NCI-H1694 treated with DMSO at 0.1 percent for 48 hours (cell line): ENCODE results near the gene MANEAL.
"Not testable (repeated sequence)": the region's sequence is repeated elsewhere in the genome, so short reads cannot be mapped to it uniquely, and the experiment has no call there.

Source experiments
- DNase-seq: peaks from one replicate; lab custom pipeline; 2025; lab: John Stamatoyannopoulos, UW

The MANEAL gene, protein sequence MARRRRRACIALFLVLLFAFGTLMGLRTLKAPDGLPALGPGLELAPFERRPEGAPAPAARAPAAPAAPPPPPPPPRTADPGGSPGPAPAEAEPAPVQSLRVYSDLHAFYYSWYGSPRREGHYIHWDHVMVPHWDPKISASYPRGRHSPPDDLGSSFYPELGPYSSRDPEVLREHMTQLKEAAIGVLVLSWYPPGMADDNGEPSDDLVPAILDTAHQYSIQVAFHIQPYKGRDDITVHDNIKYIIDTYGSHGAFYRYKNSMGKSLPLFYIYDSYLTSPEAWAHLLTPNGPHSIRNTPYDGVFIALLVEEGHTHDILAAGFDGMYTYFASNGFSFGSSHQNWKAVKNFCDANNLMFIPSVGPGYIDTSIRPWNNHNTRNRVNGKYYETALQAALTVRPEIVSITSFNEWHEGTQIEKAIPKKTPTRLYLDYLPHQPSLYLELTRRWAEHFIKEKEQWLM

DNA sequence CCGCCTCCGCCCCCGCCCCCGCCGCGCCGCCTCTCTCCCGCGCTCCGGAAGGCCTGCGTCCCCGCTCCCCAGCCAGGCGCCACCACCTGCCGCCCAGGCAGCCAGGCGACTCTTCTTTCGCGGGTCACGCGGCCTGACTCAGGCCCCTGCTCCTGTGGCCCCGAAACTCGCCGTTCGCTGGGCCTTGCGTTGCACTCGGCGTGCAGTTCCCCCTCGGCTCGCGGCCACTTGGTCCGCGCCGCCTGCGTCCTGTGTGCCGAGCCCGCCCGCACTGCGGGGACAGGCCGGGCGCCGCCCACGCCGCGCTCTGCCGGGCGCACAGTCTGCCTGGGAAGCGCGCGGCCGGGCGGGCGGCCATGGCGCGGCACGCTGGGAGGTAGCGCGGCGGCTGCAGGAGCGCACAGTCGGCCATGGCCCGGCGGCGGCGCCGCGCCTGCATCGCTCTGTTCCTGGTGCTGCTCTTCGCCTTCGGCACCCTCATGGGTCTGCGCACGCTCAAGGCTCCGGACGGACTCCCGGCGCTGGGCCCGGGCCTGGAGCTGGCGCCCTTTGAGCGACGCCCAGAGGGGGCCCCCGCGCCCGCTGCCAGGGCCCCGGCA lies at the start of gene MANEAL:
TSS of gene MANEAL (plus strand) at position 75 of the 599 bp plus-strand sequence. CDS start at position 411, 336 bp downstream.
- DNase-seq, result peak; percentile 14

DNA sequence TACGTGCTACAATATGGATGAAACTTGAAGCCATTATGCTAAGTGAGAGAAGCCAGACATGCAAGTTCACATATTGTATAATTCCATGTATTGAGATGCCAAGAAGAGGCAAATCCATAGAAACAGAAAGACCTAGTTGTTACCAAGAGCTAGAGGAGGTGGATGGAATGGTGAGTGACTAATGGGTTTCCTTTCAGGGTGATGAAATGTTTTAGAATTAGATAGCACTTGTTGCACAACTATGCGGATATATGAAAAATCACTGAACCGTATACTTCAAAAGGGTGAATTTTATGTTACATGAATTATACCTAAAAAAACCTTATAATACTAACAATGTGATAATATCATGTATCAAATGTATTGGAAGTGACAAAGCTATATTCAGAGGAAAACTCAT lies 46.8 kb upstream of the MANEAL start:
- DNase-seq, result no peak

DNA sequence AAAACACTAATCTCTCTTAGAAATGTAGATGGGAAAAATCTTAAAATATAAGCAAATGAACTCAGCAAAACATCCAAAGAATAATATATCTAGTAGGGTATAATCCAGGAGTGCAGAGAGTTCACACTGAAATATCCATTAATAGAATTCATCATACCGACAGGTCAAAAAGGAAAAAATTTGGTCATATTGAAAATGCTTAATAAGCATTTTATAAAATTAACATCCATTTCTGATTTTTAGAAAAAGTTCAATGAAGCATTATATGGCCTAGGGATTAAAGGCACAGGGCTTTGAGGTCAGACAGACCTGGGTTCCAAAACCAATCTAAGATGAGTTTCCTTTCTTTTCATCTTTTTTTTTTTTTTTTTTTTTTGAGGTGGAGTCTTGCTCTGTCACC lies 45.1 kb upstream of the MANEAL start:
- DNase-seq, result no peak

DNA sequence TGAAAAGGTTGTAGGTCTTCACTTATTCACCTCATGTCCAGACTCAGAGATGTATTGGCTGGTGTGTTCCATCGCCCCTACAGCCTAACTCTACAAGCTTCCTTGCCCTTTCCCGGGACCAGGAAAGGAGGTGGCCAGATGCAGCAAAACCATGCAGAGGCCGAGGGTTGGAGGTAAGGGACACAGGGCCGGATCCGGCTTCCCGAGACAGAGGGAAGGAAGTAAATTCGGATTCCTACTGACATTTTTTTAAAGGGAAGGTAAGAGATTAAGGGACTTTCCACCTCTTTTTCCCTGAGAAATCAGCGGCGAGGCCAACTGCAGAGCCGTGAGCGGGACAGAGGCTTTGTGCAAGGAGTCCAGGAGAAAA lies 41.4 kb upstream of the MANEAL start:
- no peak for DNase-seq

DNA sequence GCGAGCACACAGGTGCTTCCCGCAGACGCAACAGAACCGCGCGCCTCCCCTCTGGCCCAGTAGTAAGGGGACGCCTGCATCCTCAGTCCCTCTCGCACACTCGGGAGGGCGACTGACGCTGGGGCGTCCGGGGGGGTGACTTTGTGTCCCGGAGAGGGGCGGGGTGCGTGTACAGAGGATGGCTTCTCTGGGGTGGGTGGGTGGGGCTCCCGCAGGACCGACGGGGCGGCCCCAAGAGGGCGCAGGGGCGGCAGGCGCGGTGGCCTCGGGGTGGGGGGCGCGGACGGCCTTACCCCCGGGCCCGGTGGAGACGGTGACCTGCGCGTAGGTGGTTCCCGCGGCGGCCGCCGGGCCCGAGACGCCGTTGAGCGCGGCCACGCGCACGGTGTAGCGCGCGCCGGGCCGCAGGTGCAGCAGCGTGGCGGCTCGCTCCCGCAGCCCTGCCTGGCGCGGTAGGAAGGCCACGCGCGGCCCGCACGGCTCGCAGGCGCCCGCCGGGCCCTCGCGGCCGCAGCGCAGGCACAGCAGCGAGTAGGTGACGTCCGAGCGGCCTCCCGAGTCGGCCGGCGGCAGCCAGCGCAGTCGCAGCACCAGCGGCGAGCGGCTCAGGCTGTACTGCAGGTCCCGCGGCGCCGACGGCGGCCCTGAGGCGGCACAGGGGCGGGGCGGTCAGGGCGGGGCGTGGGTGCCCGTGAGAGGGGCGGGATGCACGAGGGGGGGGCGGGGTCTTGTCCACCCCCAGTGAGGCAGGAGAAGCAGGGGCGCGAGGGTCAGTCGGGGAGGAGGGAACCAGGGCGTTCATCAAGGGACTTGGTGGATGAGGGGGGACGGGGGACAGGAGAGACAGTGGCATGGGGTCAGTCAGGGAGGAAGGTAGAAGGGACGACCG lies 40.8 kb upstream of the MANEAL start:
- DNase-seq, result peak; percentile 2

DNA sequence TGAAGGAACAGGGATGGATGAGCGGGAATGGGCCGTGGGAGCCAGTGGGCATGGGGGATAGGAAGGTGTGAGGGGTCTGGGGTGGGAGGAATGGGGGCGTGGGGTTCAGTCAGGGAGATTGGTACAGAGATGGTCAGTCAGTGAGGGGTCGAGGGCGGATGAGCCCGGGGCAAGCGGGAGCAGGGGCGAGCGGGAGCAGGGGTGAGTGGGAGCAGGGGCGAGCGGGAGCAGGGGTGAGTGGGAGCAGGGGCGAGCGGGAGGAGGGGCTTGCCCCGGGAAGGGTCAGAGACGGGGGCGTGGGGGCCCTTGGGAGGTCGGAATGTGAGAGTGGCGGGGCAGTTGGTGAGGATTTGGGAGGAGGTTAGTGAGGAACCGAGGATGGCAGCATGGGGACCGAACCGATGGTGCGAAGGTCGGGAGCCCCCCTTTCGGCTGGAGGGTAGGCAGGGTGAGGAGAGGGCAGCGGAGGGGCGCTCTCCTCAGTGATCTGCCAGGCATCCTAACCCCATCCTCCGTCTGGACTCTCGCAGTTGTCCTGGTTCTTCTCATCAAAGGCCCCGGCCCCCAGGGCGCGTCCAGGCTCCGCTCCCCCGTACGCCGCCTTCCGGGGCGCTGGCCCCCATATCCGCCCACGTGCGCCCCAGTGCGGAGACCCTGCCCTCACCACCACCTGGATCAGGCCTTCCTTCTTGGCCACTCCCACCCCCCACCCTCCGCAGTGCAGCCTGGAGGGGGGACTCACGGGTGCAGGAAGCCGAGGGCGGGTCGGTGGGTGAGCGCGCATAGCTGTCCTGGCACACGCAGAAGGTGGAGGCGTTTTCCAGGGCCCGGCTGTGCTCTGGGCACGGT lies 40.0 kb upstream of the MANEAL start:
- no peak for DNase-seq

DNA sequence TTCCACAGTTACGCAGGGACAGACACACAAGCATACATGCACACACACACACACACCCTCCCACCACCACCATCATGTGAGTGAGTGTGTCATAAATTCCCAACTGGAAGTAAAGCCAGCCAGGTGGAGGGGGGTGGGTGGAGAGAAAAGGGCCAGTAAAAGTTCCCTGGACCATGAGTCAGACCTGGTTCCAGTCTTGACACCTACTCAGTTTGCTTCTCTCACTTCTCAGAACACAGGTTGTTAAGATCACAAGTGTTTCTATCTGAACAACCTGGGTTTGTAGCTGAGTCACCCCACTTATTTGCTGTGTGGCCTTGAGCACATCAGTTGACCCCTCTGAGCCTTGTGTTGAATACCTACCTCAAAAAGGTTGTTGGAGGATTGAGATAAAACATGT lies 38.4 kb upstream of the MANEAL start:
- no peak for DNase-seq

DNA sequence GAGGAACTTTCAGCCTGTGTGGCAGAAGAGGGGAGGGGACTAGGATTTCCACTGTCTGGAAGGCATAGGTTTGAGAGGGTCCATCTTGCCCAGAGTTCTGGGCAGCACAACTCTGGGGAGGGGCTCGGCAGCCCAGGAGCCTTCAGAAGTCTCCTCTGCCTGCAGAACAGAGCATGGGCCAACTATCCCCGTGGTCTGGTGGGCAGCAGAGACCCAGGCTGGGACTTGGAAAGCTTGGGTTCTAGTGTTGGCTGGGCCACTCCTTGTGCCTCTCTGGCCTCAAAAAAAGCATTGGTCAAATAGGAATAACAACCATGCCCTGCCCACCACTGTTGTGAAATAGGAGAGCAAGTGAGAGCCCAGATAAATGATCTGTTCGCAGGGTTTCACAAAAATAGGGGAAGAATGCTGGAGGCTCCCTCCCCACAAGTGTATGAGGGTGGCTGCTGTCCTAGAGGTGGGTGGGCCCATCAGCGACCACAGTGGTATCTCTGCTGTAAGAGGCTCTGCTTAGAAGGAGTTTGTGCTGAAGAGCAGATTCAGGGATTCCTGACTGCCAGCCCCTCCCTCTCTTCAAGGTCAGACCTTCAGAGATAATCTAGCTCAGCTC lies 37.6 kb upstream of the MANEAL start:
- DNase-seq, result no peak

DNA sequence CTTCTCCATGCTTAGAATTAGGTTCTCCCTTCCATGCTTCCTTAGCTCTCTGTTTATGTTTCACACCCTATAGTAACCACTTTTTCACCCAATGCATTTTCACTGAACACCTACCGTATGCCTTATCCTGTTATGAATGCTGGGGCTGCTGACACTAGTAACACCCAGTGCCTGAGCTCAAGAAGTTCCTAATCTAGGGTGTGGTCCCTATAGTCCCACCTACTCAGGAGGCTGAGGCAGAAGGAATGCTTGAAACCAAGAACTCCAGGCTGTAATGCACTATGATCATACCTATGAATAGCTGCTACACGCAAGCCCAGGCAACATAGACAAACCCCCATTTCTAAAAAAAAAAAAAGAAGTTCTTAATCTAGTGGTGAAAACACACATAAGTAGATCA lies 34.2 kb upstream of the MANEAL start:
- DNase-seq, result no peak

DNA sequence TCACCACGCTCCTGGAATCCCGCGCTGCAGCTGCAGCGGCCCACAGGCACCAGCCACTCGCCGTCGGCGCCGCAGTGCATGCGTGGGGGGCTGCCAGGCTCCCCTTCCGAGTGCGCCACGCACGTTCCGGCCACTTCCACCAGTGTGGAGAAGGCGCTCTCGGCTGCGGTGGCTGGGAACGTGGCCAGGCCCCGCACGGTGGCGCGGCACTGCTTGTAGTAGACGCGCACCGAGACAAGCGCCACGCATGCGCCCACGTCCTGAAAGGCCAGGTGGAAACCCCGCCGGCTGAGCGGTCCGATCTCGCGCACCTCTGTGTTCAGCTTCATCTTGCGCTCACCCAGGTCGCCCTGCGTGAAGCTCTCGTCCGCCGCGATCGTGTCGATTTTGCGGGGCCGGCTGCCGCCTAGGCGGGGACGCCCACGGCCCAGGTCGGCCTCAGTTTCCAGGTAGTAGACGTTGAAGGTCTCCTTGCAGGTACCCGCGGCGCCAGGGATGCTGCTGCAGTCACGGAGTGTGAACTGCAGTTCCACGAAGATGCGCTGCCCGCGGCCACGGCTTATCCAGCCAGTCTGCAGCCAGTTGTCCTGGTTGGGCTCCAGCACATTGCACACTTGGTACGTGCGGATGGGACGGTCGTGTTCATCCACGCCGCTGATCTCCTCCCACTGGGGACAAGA lies 32.1 kb upstream of the MANEAL start:
- no peak for DNase-seq

DNA sequence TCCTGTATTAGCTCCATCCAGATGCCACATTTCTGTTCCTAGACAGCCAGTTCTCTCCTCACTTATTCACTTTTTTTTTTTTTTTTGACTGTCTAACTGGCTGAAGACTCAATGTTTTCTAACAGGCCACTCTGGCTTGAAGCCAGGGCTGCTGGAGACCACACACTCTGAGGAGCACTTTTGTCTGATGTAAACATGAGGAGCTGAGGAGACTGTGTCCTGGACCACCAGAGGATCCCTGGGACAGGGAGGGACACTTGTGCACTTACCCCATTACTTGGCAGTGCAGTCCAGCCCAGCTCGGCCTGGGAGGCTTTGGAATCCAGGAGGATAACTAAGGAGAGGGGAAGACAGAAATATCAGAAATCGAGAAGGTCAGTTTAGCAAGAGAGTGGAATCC lies 31.1 kb upstream of the MANEAL start:
- no peak for DNase-seq

DNA sequence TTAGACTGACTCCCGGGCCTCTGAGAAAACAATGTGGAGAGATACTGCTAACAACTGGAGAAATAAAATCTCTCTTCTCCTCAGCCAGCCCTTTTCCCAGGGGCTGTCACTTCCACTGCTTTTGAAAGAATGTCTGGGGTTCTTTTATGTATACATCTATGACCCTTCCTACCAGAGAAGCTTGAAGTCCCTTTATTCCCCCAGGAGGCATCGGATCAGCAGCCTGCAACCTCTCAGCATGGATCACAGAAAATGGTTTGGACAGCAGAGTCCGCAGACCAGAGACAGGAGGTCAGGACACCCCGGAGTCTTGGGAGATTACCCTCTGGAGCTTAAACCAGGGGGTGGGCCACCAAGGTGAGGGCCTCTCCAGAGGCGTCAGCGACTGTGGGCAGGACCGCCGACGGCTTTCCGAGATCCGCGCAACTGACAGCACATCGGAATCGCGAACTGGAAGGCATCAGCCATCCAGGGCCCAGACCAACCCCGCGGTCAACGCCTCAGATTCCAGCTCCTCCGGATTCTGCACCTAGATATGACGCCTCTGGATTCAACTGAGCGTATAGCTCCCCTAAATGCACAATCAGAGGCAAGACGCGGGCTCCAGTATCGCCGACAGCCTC lies 29.7 kb upstream of the MANEAL start:
- DNase-seq, result no peak

DNA sequence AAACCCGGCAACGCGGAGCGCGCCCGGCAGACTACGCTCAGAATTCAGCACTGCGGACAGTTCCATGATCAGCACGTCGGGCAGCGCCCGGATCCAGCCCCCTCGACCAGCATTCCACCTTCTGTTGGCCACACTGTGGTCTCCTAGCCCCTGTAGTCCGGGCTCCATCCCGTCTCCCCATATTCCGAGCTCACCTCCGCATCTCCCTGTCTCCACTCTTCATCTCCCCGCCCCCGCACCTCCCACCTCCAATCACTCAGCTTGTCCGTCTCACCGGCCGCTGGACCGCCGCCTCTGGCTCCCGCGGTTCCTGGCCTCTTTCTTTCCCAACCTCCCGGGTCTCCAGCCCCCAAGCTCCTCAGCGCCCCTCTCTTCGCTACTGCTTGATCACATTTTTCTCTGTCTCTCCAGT lies 29.2 kb upstream of the MANEAL start:
- no peak for DNase-seq

DNA sequence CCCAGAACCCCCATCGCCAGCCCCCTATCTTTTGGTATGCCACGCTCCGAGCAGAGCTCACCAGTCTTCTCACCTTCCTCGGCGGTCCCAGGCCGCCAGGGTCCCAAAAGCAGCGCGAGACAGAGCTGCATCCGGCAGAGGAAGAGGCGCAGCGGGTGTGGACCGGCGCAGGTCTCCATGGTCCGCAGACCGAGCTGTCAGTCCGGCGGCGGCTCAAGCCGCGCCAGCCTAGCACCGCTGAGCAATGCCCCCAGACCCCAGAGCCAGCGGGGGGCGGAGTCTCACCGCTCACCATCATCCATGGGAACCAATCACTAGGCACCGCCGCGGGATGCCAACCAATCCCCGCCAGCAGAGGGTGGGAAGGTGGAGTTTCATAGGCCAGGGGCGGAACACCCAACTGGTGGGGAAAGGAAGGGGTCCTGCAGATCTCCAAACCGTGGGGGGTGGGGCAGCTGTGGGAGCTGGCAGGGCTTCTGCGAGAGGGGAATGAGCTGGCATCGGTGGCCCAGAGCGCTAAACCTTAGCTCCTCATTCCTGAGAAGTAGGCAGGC lies 28.7 kb upstream of the MANEAL start, which contains the start of gene EPHA10:
TSS of gene EPHA10 (minus strand) at position 233 of the 554 bp plus-strand sequence. CDS start at position 179, 54 bp downstream.
- peak; percentile 63 for DNase-seq

DNA sequence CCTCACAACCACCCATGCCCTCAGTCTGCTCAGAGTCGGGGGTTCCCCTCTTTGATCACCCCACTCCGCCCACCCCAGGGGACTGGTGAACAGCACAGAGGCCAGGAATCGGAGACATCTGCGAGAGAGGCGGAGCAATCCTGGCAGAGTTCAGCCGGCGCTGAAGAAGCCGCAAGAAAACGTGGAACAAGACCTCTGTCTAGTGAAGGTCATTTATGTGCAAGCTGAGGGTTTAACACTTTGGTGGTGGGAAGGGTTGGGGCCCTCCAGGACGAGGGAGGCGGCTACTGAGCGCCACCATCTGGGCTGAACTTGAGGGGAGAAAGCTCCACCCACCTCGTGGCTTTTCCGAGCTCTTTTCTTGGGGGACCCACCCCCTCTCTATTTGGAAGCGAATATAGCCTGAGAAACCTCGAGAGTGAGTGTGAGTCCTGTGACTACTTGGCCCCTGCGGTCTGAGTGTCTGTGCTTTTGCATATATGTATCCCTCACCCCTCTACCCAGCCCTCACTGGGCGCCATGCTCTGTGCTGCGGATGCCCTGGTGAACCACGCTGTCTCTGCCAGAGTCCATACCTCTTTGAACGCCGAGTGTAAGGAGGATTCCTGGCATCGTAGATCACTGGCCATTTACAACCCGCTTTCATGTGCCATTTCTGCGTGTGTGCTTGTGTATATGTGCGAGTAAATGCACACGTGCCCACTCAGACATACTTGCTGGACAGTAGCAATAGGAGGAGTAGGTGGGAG lies 27.6 kb upstream of the MANEAL start:
- DNase-seq, result no peak

DNA sequence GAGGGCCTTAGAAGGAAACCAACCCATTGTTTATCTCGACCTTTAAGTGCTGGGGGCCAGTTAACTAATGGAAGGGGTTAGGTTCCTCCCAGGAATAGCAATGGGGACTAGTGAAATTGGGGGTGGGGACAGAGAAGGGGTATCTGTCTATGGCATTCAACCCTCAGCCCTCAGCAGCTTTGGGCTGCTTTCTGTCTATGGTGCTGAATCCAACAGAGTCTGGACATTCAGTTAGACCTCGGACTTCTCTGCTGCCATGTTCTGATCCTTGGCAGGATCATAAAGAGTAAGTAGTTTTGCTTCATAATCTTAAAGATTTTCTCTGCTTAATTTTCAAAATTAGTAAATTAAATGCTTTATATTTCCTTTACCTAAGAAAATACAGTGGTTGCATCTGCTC lies 26.2 kb upstream of the MANEAL start:
- no peak for DNase-seq

DNA sequence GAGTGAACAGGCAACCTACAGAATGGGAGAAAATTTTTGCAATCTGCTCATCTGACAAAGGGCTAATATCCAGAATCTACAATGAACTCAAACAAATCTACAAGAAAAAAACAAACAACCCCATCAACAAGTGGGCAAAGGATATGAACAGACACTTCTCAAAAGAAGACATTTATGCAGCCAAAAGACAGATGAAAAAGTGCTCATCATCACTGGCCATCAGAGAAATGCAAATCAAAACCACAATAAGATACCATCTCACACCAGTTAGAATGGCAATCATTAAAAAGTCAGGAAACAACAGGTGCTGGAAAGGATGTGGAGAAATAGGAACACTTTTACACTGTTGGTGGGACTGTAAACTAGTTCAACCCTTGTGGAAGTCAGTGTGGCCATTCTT lies 22.2 kb upstream of the MANEAL start:
- DNase-seq, result not testable (repeated sequence)

DNA sequence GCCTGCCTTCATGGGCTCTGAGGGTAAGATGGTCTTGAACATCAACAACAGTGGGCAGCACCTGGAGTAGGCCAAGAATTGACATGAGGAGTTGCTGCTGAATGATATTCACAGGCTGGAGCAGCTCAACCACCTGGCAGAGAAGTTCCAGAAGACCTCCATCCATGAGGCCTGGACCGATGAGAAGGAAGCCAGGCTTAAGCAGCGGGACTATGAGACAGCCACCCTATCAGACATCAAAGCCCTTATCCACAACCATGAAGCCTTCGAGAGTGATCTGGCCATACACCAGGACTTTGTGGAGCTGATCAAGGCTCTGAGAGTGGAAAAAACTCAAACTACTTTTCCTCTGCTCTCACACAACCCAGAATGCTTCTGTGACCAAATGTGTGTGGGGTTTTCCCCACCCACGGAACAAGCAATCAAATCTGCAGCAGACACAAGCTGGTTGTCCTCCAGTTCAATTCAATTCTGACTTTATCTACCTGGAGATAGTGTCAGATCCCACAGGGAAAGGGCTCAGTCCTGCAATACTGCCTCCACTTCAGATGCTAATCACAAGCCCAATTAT lies 16.6 kb upstream of the MANEAL start:
- no peak for DNase-seq

DNA sequence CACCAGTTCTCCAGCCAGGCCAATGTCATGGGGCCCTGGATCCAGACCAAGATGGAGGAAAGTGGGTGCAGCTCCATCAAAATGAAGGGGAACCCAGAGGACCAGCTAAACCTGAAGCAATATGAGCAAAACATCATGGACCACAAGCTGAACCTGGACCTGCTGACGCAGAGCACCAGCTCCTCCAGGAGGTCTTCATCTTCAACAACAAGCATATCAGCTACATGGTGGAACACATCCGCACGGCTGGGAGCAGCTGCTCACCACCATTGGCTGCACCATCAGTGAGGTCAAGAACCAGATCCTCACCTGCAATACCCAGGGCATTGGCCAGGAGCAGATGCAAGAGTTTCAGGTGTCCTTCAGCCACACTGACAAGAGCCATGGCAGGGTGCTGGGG lies 15.0 kb upstream of the MANEAL start:
- no peak for DNase-seq
